HG03442 (cell line): ENCODE measurements around the gene SLC4A8.

Experiments used
- ATAC-seq: cut with Tn5 transposase; IDR thresholded peaks from one replicate; pipeline ENCODE4 v1.9.1; 2021; ENCODE audit warnings: mild to moderate bottlenecking, moderate library complexity; ENCODE audit not compliant: unreplicated experiment

SLC4A8 gene

DNA sequence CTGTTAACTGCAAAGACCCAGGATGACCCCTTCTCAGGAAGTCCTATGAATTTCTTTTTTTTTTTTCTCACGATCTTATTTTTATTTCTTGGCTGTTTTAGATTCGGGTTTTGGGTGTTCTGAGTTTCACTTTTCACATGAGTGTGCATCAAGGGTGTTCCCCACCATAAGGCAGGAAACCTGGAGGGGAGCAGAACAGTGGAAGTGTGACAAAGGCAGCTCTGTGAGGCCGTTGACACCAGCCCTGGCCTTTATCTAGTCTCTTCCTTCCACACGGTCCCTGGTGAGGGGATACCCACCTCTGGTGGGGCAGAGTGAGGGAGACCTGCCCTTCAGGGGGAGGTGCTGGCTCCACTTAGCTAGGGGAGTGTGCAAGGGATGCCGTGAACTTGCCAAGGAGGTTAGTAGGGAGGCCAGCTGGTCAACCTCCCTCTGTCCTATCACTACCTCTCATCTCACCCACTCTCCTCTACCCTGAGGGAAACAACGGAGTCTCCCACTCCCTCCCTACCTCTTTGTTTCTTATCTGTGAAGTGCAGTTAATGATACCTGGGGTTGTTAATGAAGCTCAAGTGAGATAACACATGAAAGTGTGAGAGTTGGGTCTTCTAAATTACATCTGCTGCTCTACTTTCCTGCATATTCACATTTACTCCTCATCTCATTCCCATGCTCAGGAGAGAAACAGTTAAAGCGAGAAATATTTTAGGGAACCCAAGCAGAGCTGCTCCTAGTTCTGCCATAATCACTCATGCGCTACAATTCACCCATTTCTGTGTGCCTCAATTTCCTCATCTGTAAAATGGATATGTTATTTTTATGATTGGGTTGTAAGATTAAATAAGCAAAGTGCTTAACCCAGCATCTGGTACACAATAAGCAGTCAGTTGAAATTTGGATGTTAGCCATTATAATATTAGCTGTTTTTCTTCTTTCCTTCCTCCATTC, 29.1 kb upstream of the SLC4A8 start:
- peak; percentile 38 for ATAC-seq

DNA sequence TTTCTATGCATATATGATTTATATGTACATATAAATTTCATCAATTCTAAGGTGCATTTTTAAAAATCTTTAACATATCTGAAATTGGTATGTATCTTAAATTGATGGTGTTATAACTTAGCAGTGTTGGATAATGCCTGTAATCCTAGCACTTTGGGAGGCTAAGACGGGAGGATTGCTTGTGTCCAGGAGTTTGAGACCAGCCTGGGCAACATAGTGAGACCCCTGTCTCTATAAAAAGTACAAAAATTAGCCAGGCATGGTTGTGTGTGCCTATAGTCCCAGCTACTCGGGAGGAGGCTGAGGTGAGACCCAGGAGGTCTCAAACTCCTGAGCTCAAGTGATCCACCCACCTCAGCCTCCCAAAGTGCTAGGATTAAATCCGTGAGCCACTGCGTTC, 27.0 kb upstream of the SLC4A8 start:
- no peak for ATAC-seq

DNA sequence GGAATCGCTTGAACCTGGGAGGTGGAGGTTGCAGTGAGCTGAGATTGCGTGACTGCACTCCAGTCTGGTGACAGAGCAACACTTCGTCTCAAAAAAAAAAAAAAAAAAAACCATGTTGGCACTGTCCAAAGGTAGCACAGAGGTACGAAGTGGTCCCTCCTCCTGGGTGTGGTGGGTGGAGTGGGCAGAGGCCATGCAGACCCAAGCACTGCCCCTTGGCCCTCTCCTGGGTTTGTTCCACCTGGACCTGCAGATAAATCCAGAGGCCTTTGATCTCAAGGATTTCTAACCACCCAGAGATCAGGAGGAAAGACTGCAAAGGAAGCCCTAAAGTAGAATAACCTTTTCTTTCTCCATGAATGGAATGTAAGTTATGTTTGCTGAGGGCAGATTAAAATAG, 24.7 kb upstream of the SLC4A8 start:
- no peak for ATAC-seq

DNA sequence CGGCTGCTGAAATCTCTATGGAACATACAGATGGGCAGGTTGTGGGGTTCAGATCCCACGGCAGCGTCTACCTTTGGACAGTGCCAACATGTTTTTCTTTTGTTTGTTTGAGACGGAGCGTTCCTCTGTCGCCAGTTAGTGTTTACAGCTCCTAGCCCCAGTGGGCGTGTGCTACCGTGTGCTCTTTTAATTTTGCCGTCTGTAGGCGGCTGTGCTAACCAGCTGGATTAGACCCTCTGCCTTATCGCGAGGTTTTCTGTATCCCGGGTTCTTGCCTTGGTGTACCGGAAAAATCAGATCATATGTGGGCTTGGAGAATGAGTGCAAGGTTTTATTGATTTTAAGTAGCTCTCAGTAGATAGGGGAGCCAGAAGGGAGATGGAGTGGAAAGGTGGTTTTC, 23.6 kb upstream of the SLC4A8 start:
- no peak for ATAC-seq

DNA sequence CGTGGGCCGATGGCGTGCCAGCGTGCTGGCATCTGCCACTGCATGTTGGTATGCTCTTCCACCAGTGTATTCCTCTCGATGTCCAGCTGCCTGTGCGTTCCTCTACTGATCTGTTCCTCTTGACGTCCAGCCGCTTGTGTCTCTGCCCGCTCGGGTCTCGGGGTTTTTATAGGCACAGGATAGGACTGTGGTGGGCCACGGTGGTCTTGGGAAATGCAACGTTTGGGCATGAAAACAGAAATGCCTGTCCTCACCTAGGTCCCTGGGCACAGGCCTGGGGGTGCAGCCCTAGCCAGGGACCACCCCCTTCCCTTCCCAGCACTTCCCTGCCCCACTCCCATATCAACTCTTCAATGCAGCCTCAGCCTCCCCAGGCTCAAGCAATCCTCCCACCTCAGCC, 23.1 kb upstream of the SLC4A8 start:
- ATAC-seq, result no peak

DNA sequence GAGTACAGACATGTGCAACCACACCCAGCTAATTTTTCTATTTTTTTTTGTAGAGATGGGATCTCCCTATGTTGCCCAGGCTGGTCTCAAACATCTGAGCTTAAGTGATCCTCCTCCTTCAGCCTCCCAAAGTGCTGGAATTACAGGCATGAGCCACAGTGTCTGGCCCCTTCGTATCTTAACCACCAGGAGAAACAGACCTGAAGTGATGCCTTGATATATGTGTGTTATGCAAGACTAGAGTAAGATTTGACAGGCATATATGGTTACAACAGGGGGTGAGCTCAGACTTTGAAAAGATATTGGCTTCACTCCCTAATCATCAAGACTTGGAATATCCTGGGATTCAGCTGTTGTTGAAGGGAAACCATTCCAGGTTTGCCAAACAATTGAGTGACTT, 22.7 kb upstream of the SLC4A8 start:
- ATAC-seq, result no peak

DNA sequence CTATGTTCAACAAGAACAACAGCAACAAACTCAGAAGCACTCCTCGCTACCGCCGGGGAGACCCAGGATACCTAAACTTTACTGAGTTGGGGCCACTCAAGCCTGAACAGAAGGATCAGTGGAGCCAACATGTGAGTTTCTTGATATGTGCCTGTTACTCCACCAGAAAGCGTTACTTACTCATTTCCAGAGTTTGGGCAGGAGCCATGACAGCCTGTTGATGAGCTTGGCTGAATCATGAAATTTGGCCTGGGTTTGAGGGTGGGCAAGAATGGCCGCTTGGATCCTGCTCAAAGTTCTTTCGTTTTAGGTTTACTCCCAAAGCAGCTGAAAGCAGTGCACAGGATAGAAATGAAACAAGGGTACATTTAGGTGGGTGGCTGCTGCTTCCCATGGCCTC, 21.5 kb upstream of the SLC4A8 start:
- ATAC-seq, result no peak

DNA sequence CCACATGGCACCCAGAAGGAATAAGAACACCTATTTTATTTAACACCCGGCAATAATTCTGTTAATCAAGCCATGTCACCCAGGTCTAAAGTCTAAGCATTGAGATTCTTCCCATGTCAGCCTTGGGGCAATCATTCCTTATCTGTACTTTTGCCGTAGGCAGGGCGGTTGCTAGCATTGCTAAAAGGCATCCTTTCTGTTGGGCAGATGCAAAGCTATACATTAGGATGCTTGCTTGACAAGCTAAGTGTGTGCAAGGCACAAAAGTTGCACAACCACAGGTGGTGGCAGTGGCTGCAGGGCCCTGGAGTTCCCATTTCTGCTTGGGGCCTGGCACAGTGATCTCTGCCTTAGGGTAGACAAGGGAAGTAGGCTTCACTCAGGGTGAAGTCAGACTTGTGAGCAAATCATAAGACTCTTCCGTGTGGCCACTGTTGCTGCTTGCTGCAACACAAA, 20.9 kb upstream of the SLC4A8 start:
- ATAC-seq, result no peak

DNA sequence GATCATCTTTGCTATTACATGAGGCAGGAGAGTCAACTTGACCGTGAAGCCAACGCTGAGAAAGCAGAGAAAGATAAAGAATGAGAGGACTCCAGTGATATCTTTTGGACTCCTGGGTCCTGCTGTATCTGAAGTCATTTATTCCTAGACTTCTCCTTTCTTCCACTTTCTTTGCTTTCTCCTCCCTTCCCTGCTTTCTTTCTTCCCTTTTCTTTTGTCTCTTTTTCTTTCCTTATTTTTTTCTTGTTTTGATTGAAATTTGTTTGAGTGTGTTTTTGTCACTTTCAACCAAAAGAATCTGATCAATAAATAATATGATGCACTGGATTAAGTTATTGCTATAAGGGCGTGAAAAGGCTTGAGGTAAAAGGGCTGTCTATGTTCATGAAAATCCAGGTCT, 20.0 kb upstream of the SLC4A8 start:
- ATAC-seq, result no peak

DNA sequence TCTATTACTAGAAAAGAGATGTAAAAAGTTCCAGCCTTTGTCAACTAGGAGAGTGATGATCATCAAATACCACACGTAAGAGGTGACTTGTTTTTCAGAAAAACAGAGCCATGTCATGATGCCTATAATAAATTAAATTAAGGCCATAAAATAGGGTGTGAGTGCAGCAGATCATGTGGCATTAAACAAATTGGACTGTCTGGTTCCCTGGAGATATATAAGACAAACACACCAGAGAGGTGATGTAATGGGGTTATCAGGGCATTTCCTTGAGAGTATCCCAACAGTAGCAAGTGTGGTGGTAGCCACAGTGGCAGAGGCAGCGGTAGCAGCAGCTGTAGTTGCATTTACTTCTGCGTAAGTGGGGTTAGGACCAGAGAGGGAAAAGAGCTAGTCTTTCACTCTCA, 18.8 kb upstream of the SLC4A8 start:
- no peak for ATAC-seq

DNA sequence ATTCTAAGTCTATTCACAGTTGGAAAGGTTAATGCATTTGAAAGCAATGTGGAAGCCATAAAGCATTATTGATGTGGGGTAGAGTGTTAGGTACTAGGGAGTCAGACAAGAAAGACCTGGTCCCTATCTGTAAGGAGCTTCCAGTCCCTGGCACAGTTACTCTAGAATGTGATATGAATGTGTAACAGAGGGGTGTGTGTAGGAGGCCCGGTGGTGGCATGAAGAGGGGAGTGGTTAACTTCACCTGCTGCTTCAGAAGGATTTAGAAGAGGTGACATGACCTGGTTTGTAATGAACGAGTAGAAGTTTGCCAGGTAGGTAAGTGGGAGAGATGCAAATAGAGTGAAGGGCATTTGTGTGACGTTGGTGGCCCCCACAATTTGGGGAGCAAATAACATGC, 18.3 kb upstream of the SLC4A8 start:
- ATAC-seq, result no peak

DNA sequence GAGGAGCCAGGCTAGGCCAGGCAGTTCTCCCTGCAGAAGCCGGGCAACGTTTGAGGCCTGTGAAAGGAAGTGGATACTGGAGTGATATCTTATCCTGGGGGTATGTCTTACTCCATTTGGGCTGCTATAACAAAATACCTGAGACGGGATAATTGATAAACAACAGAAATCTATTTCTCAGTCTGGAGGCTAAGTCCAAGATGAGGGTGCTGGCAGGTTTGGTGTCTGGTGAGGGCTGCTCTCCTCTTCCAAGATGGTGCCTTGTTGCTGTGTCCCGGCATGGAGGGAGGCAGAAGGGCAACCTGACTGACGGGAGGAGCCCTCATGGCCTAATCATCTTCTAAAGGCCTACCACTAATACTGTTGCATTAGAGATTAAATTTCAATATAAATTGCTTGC, 17.8 kb upstream of the SLC4A8 start:
- ATAC-seq, result no peak

DNA sequence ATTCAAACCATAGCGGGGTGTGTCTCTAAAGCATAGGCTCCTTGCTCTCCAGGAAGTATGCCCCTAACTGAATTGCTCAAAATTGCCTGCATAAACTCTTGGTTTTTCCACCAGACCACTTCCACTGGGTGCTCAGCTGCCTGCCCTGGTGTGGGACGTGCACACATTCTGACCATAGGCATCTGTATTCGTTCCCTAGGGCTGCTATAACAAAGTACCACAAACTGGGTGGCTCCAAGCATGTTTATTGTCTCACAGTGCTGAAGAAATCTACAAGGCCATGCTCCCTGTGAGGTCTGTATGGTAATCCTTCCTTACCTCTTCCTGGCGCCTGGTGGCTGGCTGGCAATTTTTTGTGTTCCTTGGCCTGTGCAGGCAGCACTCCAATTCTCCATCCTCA, 17.0 kb upstream of the SLC4A8 start:
- ATAC-seq, result no peak

DNA sequence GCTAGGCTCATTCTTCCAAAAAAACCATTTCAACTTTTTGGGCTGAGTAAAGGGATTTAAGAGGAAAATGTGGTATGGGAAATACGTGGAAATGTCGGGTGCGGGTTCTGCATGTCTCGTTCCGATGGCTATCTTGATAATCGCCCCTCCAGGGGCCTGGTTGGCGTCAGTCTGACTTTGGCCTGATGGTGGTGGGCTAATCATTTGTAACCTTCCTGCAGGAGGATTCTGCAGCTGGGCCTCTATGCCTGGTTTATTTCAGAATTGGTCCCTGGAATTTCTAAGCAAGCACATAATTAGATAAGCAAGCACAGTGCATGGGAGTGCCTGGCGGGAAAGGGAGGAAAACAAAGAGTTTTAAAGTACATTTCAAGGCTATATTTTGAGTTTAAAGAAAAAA, 14.8 kb upstream of the SLC4A8 start:
- no peak for ATAC-seq

DNA sequence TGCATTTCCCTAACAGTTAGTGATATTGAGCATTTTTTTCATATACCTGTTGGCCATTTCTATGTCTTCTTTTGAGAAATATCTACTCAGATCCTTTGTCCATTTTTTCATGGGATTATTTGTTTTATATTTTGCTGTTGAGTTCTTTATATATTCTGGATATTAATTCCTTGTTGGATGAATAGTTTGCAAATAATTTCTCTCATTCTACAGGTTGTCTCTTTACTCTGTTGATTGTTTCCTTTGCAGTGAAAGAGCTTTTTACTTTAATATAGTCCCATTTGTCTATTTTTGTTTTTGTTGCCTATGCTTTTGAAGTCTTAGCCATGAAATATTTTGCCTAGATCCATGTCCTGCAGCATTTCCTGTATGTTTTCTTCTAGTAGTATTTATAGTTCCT, 11.5 kb upstream of the SLC4A8 start:
- ATAC-seq, result no peak

DNA sequence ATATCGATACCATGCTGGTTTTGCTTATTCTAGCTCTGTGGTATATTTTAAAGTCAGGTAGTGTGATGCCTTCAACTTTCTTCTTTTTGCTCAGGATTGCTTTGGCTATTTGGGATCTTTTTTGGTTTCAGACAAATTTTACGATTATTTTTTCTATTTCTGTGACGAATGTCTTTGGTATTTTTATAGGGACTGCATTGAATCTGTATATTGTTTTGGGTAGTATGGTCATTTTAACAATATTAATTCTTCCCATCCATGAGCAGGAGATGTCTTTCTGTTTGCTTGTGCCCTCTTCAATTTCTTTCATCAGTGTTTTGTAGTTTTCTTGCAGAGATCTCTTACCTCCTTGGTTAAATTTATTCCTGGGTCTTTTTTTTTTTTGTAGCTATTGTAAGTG, 10.8 kb upstream of the SLC4A8 start:
- no peak for ATAC-seq

DNA sequence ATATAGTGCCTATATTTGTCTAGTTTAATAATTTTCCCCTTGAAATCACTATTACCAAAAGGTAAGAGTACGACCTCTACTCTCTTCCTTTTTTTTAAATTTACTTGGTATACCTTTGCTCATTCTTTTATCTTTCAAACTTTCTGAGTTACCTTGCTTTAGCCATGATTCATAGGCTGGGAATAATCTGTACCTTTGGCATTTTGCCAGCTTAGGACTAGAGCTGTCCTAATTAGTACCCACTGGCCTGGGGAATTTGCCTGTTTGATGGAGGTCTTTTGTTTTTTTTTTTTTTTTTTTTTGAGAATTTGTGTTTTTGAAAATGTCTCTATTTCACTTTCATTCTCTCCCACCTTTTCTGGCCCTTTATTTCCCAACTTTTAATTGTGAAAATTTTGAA, 8.7 kb upstream of the SLC4A8 start:
- ATAC-seq, result no peak

DNA sequence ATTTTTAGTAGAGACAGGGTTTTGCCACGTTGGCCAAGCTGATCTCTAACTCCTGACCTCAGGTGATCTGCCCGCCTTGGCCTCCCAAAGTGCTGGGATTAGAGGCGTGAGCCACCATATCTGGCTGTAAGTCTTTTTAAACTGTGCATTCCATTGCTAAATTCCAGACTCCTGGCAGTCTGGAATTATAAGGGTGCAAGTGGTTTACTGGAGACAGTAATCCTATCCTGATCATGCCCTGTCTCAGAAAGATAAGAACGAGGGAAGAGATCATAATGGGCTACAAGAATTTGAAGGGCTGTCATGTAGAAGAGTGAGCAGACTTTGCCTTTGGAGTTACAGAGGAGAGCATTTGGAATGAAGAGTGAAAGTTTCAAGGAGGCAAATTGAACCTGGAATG, 6.8 kb upstream of the SLC4A8 start:
- ATAC-seq, result no peak

DNA sequence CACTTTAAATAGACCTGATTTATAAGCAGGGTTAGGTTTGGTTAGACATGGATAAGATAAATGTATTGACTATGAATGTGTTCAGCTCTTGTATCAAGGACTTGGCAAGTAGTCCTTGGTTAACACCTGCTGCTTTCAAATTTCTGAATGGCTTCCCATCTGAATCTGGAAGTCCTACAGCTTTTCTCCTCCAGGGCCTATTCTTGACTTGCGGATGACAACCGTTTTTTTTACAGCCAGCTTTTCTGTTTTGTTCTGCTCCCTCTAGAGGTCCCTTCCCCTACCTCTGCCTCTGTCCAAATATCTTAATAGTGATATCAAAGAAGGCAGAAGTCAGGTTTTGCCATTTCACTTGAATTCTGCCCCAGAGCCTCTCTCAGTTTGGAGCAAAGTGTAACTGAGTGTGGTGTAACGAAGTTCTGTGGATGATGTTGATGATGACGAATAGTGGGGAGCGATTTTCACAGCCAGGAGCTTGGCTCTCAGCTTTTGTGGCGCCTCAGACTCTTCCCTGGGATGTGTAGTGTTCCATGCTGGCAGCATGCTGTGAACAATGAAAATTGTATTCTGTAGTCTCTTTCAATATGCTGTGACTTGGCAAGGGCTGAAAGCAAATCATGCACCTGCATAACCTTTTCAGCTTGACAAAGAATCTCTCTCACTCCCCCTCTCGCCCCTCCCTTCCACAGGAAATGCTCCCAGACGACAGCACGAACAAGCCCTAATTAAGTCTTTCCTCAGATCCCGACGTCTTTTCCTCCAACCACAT, 5.0 kb upstream of the SLC4A8 start:
- no peak for ATAC-seq

DNA sequence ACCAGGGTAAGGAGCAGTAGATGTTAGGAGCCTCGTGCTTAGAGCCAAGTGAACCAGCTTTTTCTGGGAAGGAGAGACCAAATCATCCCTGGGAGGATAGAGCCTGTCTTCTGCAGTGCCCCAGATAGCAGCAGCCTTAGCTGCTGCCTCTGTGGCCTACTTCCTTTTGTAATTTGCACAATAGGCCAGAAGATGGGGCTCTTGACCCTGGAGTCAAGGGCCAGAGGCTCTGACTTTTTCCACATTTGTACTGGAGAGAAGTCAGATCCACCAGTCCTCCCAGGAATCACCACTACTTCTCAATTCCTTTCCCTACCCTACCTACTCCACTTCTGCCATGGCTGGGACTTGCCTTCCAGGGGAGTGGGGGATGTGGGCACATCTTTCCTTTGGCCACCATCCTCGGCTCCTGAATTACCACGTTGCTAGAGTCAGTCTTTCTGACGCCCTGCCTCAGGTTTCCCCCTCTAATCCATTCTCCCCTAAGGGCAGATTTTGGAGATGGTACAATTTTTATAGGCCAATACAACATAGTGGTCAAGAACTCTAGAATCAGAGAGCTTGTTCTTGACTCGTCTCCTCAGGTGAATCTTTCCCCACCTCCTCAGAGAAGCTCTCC, 3.3 kb upstream of the SLC4A8 start:
- ATAC-seq, result no peak

DNA sequence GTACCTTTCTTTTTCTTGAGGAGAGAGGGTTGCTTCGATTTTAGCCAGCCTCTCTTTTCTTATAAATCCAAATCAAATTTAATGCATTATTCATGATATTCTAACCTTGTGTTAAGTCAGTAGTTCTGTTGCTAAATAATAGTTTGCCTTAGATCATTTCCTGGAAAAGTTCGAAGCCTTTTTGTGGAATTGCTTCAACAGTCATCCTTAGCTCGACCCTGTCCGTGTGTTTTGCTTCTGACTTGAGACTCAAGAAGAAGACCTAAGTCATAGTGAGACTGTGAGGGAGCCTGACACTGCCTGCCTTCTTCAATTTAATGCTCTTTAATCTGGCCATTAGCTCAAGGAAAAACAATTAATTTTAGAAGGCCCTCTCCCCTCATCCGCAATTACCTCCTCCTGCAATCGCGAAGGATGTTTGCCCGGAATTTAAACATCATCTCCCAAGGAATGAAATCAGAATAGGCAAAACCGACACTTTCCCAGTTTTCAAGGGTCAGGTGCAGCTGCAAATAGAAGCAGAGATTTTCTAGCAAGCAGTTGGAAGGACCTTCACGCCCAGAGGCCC, 453 bp upstream of the SLC4A8 start:
- ATAC-seq, result no peak
